ENCODE data around the gene NUP93.

DNA sequence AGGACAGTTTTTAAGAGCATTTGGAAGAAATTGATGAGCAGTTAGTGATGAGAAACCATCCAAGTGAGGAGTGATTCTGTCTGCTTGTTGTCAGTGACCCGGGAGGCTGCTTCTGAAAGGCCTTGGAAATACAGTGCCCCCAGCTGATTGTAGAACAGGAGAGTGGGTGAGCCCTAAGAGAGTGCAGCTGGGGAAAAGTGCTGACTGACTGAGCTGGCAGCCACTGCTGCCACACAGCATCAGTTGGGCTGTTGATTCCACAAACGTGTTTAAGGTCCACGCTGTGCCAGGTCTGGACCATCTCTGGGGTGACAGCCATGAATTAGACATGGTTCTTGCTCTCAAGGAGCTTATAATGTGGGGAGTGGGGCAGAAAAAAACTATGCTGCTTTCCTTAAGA is 18.9 kb downstream of the NUP93 start:
- TF ChIP-seq CTCF (conservative IDR thresholded peaks at IDR 0.05) (no peak), EZH2 (IDR thresholded peaks at IDR 0.05; ENCODE audit: low read depth) (no peak)
